GM18861 (cell line): ENCODE data around the gene ATP2C2.

Source experiments
- ATAC-seq: cut with Tn5 transposase; IDR thresholded peaks from one replicate; pipeline ENCODE4 v1.9.1; 2021; ENCODE audit not compliant: unreplicated experiment

Gene ATP2C2

GRCh38 chr16:84362471-84362941 lies 5.8 kb upstream of the ATP2C2 start:
- ATAC-seq: no peak

GRCh38 chr16:84366208-84366607 lies 2.1 kb upstream of the ATP2C2 start:
- ATAC-seq: no peak

GRCh38 chr16:84367297-84367680 lies 1.0 kb upstream of the ATP2C2 start:
- ATAC-seq: no peak

- ATAC-seq: no peak
Measured at GRCh38 chr16:84367750-84368307, 509 bp upstream of the ATP2C2 start.

GRCh38 chr16:84369105-84369504 lies 767 bp downstream of the ATP2C2 start:
- no peak for ATAC-seq

- no peak for ATAC-seq
Measured at GRCh38 chr16:84369938-84370627, 1.7 kb downstream of the ATP2C2 start.

- no peak for ATAC-seq
Measured at GRCh38 chr16:84370723-84371552, 2.6 kb downstream of the ATP2C2 start.

GRCh38 chr16:84371553-84371865 lies 3.2 kb downstream of the ATP2C2 start:
- no peak for ATAC-seq

- no peak for ATAC-seq
Measured at GRCh38 chr16:84373907-84374489, 5.7 kb downstream of the ATP2C2 start.

- no peak for ATAC-seq
Measured at GRCh38 chr16:84378099-84378498, 9.8 kb downstream of the ATP2C2 start.

- no peak for ATAC-seq
Measured at GRCh38 chr16:84378567-84378966, 10.2 kb downstream of the ATP2C2 start.

- no peak for ATAC-seq
Measured at GRCh38 chr16:84379008-84379708, 10.8 kb downstream of the ATP2C2 start.

GRCh38 chr16:84379709-84380362 lies 11.5 kb downstream of the ATP2C2 start:
- ATAC-seq: no peak

GRCh38 chr16:84380405-84380804 lies 12.1 kb downstream of the ATP2C2 start:
- ATAC-seq: no peak

- ATAC-seq: no peak
Measured at GRCh38 chr16:84382396-84382795, 14.1 kb downstream of the ATP2C2 start.

- ATAC-seq: no peak
Measured at GRCh38 chr16:84383106-84383505, 14.8 kb downstream of the ATP2C2 start.

GRCh38 chr16:84386047-84386446 lies 17.7 kb downstream of the ATP2C2 start:
- ATAC-seq: no peak

- ATAC-seq: no peak
Measured at GRCh38 chr16:84387021-84387420, 18.7 kb downstream of the ATP2C2 start.

- no peak for ATAC-seq
Measured at GRCh38 chr16:84390131-84390785, 21.9 kb downstream of the ATP2C2 start.
